Measurements from ENCODE around the gene TMPRSS11B.
"Not testable (repeated sequence)": the region's sequence is repeated elsewhere in the genome, so short reads cannot be mapped to it uniquely, and the experiment has no call there.

Gene TMPRSS11B

DNA sequence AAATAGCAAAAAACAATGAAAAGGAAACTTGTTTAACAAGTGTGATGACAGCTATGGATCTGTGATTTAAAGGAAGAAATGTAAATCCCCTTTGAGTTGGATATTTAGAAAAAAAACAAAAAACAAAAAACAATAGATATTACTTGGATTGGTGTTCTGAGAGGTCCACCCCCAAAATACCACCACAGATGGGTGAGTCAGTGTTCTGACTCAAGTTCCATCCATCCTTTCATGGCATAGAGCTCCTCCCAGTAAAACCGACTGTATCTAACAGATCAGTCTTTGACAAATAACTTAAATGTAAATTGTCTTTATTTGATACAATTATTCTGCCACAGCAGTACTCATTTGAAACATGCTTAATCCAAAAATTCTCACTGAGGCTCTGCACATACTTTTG lies 27.4 kb downstream of the TMPRSS11B start:
- no peak overlapping the region for H3K4me3 ChIP-seq (ENCODE audit: low read depth in 1 of 2, low read length in 1 of 2)
- no peaks in the 10 kb centered on the region for H3K9me3 ChIP-seq
- TF ChIP-seq CTCF (IDR thresholded peaks at IDR 0.05) = no peak
- no peaks in the 10 kb centered on the region for H3K36me3 ChIP-seq
- no peaks in the 10 kb centered on the region for H3K4me1 ChIP-seq (ENCODE audit: control insufficient read depth in 1 of 2, insufficient read depth in 1 of 2, low read depth in 1 of 2, low read length in 1 of 2)
- no peaks in the 10 kb centered on the region for H3K27me3 ChIP-seq
- no peak overlapping the region for H3K27ac ChIP-seq

DNA sequence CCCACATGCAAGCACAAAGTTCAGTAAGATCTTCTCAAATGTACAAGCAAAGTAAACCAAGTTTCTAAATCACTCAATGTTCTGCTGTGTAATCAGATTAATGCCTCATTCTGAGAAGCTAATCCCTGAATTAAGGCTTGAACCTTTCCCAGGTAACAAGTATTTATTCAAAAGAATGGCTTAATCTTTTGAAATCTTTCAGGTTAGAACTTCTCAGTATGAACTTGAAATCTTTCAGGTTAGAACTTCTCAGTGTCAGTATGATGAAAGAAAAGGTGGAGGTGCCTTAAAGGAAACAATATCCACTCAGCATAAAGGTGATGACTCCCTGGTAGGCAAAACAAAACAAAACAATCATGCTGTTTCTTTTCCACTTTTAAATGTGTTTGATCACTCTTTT lies 29.0 kb downstream of the TMPRSS11B start:
- no peak overlapping the region for H3K27ac ChIP-seq
- H3K36me3 ChIP-seq = no peaks in the 10 kb centered on the region
- no peak overlapping the region for H3K4me3 ChIP-seq (ENCODE audit: low read depth in 1 of 2, low read length in 1 of 2)
- H3K27me3 ChIP-seq = no peaks in the 10 kb centered on the region
- no peaks in the 10 kb centered on the region for H3K4me1 ChIP-seq (ENCODE audit: control insufficient read depth in 1 of 2, insufficient read depth in 1 of 2, low read depth in 1 of 2, low read length in 1 of 2)
- no peak for TF ChIP-seq CTCF (IDR thresholded peaks at IDR 0.05)
- no peaks in the 10 kb centered on the region for H3K9me3 ChIP-seq

DNA sequence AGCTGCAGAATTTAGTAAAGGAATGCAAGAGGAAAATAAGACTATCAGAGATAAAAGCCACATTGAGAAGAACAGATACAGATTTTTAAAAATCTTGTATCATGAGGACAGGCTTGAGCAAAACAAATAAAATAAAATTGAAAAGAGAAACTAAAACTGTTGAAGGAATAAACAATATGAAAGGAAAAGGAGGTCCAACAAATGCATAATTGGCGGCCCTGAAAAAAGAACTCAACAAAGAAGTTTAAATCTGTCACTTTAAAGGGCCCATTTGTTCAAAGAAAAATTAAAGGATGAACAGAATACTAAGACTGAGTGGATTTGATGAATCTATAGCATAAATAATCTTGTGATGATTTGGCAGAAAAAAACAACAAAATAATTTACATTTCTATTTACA lies 36.5 kb downstream of the TMPRSS11B start:
- no peaks in the 10 kb centered on the region for H3K27me3 ChIP-seq
- H3K9me3 ChIP-seq = no peaks in the 10 kb centered on the region
- no peak overlapping the region for H3K27ac ChIP-seq
- H3K4me3 ChIP-seq (ENCODE audit: low read depth in 1 of 2, low read length in 1 of 2) = no peak overlapping the region
- H3K4me1 ChIP-seq (ENCODE audit: control insufficient read depth in 1 of 2, insufficient read depth in 1 of 2, low read depth in 1 of 2, low read length in 1 of 2) = no peaks in the 10 kb centered on the region
- TF ChIP-seq CTCF (IDR thresholded peaks at IDR 0.05) = no peak
- no peaks in the 10 kb centered on the region for H3K36me3 ChIP-seq

DNA sequence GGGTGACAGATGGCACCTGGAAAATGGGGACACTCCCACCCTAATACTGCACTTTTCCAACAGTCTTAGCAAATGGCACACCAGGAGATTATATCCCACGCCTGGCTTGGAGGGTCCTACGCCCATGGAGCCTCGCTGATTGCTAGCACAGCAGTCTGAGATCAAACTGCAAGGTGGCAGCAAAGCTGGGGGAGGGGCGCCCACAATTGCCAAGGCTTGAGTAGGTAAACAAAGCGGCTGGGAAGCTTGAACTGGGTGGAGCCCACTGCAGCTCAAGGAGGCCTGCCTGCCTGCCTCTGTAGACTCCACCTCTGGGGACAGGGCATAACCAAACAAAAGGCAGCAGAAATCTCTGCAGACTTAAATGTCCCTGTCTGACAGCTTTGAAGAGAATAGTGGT lies 51.2 kb downstream of the TMPRSS11B start:
- not testable (repeated sequence) for H3K27me3 ChIP-seq; H3K4me1 ChIP-seq (ENCODE audit: control insufficient read depth in 1 of 2, insufficient read depth in 1 of 2, low read depth in 1 of 2, low read length in 1 of 2); H3K36me3 ChIP-seq; H3K9me3 ChIP-seq; H3K4me3 ChIP-seq (ENCODE audit: low read depth in 1 of 2, low read length in 1 of 2); H3K27ac ChIP-seq

DNA sequence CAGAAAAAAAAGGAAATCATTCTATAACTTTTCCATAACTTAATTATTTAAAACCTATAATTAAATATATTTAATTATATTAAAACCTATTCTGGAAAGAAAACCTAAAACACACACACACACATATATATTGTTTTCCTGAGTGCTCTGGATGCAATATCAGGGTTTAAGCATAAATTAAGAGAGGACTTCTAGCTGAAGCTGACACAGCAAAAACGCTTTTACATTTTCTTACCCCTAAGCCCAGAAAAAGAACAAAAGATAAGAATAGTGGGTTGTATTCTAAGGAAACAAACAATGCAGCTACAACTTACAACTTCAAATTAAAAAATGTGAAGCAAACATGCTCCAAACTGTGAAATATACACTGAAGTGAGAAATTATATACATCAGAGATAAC lies 52.3 kb downstream of the TMPRSS11B start:
- no peaks in the 10 kb centered on the region for H3K27me3 ChIP-seq
- H3K4me1 ChIP-seq (ENCODE audit: control insufficient read depth in 1 of 2, insufficient read depth in 1 of 2, low read depth in 1 of 2, low read length in 1 of 2) = no peaks in the 10 kb centered on the region
- no peak overlapping the region for H3K27ac ChIP-seq
- H3K36me3 ChIP-seq = no peaks in the 10 kb centered on the region
- no peaks in the 10 kb centered on the region for H3K9me3 ChIP-seq
- H3K4me3 ChIP-seq (ENCODE audit: low read depth in 1 of 2, low read length in 1 of 2) = no peak overlapping the region
- no peak for TF ChIP-seq CTCF (IDR thresholded peaks at IDR 0.05)

DNA sequence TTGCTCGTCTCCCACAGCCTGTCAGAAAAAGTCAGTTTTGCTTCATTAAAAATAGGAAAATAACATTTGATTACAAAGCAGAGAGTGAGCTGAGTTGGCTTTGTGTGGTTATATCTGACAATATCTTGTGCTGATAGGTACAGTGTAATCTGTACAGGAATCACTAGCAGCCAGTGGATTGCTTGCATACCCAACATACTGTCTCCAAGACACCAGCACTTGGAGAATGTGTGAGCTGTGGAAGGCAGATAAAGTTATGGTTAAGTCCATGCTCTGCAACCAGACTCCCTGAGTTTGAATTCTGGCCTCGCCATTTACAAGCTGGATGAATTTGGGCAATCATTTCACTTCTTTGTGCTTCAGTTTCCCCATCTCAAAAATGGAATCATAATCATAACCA lies 58.3 kb downstream of the TMPRSS11B start:
- TF ChIP-seq CTCF (IDR thresholded peaks at IDR 0.05) = no peak
- H3K27me3 ChIP-seq = no peaks in the 10 kb centered on the region
- no peaks in the 10 kb centered on the region for H3K36me3 ChIP-seq
- no peak overlapping the region for H3K4me3 ChIP-seq (ENCODE audit: low read depth in 1 of 2, low read length in 1 of 2)
- no peaks in the 10 kb centered on the region for H3K4me1 ChIP-seq (ENCODE audit: control insufficient read depth in 1 of 2, insufficient read depth in 1 of 2, low read depth in 1 of 2, low read length in 1 of 2)
- H3K27ac ChIP-seq = no peak overlapping the region
- no peaks in the 10 kb centered on the region for H3K9me3 ChIP-seq

Measured in neutrophil (primary cell).